ENCODE measurements around the gene SCGB2A2.

The SCGB2A2 gene

DNA sequence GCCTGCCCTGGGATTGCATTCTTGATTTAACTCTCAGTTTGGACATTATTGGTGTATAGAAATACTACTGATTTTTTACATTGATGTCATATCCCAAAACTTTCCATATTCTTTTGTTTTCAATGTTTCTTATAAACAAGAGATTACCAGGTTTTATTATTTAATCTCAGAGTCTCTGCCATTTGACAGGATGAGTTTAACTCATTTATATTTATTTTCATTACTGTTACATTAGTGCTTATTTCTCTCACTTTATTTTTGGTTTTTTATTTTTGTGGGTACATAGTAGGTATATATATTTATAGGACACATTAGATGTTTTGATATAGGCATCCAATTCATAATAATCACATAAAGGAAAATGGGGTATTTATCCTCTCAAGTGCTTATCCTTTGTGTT lies 38.0 kb downstream of the SCGB2A2 start:
- CTCF ChIA-PET = interaction anchor here (1.6 to 4.3 kb wide), 2 partner anchors 10 to 137 kb away, joined by 7 to 19 read pairs; no protein-coding TSS in a partner anchor

DNA sequence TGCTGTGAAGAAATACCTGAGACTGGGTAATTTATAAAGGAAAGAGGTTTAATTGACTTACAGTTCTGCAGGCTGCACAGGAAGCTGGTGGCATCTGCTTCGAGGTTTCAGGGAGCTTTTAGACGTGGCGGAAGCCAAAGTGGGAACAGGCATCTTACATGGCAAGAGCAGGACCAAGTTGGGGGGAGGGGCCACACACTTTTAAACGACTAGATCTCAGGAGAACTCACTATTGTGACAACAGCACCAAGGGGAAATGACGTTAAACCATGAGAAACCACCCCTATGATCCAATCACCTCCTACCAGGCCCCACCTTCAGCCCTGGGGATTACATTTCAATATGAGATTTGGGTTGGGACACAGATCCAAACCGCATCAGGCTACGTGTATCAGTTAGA lies 40.0 kb downstream of the SCGB2A2 start:
- ChIA-PET POLR2A (no interaction called here), CTCF (interaction anchor here (1.0 to 4.6 kb wide), 12 partner anchors 12 to 512 kb away, joined by 3 to 43 read pairs (median 5); no protein-coding TSS in a partner anchor)
- DNase-seq (ENCODE audit: low read depth, low spot score) = no peak
- no peak overlapping the region for H3K4me3 ChIP-seq (ENCODE audit: low read depth, low read length)
- TF ChIP-seq, protein P1, sequence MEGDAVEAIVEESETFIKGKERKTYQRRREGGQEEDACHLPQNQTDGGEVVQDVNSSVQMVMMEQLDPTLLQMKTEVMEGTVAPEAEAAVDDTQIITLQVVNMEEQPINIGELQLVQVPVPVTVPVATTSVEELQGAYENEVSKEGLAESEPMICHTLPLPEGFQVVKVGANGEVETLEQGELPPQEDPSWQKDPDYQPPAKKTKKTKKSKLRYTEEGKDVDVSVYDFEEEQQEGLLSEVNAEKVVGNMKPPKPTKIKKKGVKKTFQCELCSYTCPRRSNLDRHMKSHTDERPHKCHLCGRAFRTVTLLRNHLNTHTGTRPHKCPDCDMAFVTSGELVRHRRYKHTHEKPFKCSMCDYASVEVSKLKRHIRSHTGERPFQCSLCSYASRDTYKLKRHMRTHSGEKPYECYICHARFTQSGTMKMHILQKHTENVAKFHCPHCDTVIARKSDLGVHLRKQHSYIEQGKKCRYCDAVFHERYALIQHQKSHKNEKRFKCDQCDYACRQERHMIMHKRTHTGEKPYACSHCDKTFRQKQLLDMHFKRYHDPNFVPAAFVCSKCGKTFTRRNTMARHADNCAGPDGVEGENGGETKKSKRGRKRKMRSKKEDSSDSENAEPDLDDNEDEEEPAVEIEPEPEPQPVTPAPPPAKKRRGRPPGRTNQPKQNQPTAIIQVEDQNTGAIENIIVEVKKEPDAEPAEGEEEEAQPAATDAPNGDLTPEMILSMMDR (IDR thresholded peaks at IDR 0.05; ENCODE audit: insufficient read depth, low read length, missing control alignments) = no peak

More for the DNA sequence above, 38.0 kb downstream of the SCGB2A2 start:
- POLR2A ChIA-PET = no interaction called here
- TF ChIP-seq, protein P1 (IDR thresholded peaks at IDR 0.05; ENCODE audit: insufficient read depth, low read length, missing control alignments) = no peak
- DNase-seq (ENCODE audit: low read depth, low spot score) = no peak
- H3K4me3 ChIP-seq (ENCODE audit: low read depth, low read length) = no peak overlapping the region

DNA sequence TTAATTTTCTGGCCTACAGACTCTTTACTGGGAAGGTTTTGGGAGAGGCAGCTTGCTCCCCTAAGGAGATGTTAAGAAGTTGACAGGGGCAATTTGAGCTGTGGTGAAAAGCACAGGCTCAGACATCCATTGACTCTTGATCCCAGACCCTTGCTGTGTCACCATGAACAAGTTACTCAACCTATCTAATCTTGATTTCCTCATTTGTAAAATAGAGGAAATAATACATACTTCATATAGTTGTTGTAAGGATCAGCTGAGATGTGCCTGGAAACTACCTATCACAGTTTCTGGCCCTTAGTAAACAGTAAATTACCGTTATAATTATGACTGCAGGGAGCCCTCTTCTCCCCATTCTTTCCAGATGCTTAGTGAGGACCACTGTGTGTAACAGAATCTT lies 45.5 kb downstream of the SCGB2A2 start:
- TF ChIP-seq, protein P1 (IDR thresholded peaks at IDR 0.05; ENCODE audit: insufficient read depth, low read length, missing control alignments) = no peak
- no peak for DNase-seq (ENCODE audit: low read depth, low spot score)
- ChIA-PET POLR2A (no interaction called here), CTCF (interaction anchor here (1.7 to 2.5 kb wide), 2 partner anchors 144 to 519 kb away, joined by 4 to 9 read pairs; no protein-coding TSS in a partner anchor)
- H3K4me3 ChIP-seq (ENCODE audit: low read depth, low read length) = no peak overlapping the region

DNA sequence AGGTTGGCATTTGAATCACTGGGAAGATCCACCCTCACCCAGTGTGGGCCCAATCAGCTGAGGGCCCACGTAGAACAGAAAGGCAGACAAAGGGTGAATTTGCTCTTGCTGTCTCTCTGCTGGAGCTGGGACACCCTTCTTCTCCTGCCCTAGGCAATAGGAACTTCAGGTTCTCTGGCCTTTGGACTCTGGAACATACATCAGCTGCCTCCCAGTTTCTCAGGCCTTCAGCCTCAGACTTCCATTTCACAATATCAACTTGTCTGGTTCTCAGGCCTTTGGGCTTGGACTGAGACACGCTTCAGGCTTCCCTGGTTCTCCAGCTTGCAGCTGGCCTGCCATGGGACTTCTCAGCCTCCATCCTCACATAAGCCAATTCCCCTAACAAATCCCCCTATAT lies 52.6 kb downstream of the SCGB2A2 start:
- TF ChIP-seq, protein P1 (IDR thresholded peaks at IDR 0.05; ENCODE audit: insufficient read depth, low read length, missing control alignments) = no peak
- H3K4me3 ChIP-seq (ENCODE audit: low read depth, low read length) = no peak overlapping the region
- ChIA-PET CTCF (interaction anchor here (1.5 to 3.7 kb wide), 3 partner anchors 11 to 55 kb away, joined by 3 to 37 read pairs (median 8); partner anchors contain the start of gene ASRGL1), POLR2A (no interaction called here)
- no peak for DNase-seq (ENCODE audit: low read depth, low spot score)
